SK-N-SH treated with all-trans-retinoic acid at 6 μM for 48 hours (cell line): Measurements from ENCODE around the gene HIVEP3.

Experiments
- ARNTL ChIP-seq: fragments of 450-650 bp; formaldehyde crosslinking; IDR thresholded peaks from 2 replicates; pipeline ENCODE4 v1.5.0; 2020; ENCODE audit warnings: low read depth, mild to moderate bottlenecking, moderate library complexity, borderline replicate concordance
- CSDC2 ChIP-seq: fragments of 250-450 bp; sonication (Bioruptor Pico); IDR thresholded peaks from 2 replicates; pipeline ENCODE4 v1.5.0; 2020; ENCODE audit warnings: mild to moderate bottlenecking, moderate library complexity
- GLIS3 ChIP-seq: fragments of 250-450 bp; sonication (Bioruptor Pico); IDR thresholded peaks from 2 replicates; pipeline ENCODE4 v1.5.0; 2020; ENCODE audit warnings: mild to moderate bottlenecking, moderate library complexity
- ISL1 ChIP-seq: fragments of 250-450 bp; sonication (Bioruptor Pico); IDR thresholded peaks from 2 replicates; pipeline ENCODE4 v2.1.2; 2022; ENCODE audit warnings: mild to moderate bottlenecking, moderate library complexity
- RARB ChIP-seq: fragments of 250-450 bp; sonication (Bioruptor Pico); IDR thresholded peaks from 2 replicates; pipeline ENCODE4 v1.8.0; 2021; ENCODE audit warnings: mild to moderate bottlenecking, moderate library complexity
- TCF4 ChIP-seq: fragments of 250-450 bp; sonication (Bioruptor Pico); IDR thresholded peaks from 2 replicates; pipeline ENCODE4 v1.8.0; 2021; ENCODE audit warnings: mild to moderate bottlenecking, moderate library complexity, borderline replicate concordance
- TOX ChIP-seq: fragments of 250-450 bp; sonication (Bioruptor Pico); IDR thresholded peaks from 2 replicates; pipeline ENCODE4 v1.8.0; 2021; ENCODE audit warnings: mild to moderate bottlenecking, moderate library complexity, borderline replicate concordance
- TF ChIP-seq, protein P1 (sequence below): fragments of 250-450 bp; sonication (Bioruptor Pico); IDR thresholded peaks from 2 replicates; pipeline ENCODE4 v1.8.0; 2020; ENCODE audit warnings: mild to moderate bottlenecking, moderate library complexity, borderline replicate concordance
- TF ChIP-seq, protein P2 (sequence below): fragments of 250-450 bp; sonication (Bioruptor Pico); IDR thresholded peaks from 2 replicates; pipeline ENCODE4 v1.5.0; 2020; ENCODE audit warnings: mild to moderate bottlenecking, moderate library complexity
- TF ChIP-seq, protein P3 (sequence below): fragments of 250-450 bp; sonication (Bioruptor Pico); IDR thresholded peaks from 2 replicates; pipeline ENCODE4 v1.5.1; 2020; ENCODE audit warnings: low read depth, mild to moderate bottlenecking, moderate library complexity
- TF ChIP-seq, protein P4 (sequence below): fragments of 250-450 bp; sonication (Bioruptor Pico); IDR thresholded peaks from 2 replicates; pipeline ENCODE4 v1.8.0; 2021; ENCODE audit warnings: low read depth, mild to moderate bottlenecking, moderate library complexity, borderline replicate concordance

DNA sequence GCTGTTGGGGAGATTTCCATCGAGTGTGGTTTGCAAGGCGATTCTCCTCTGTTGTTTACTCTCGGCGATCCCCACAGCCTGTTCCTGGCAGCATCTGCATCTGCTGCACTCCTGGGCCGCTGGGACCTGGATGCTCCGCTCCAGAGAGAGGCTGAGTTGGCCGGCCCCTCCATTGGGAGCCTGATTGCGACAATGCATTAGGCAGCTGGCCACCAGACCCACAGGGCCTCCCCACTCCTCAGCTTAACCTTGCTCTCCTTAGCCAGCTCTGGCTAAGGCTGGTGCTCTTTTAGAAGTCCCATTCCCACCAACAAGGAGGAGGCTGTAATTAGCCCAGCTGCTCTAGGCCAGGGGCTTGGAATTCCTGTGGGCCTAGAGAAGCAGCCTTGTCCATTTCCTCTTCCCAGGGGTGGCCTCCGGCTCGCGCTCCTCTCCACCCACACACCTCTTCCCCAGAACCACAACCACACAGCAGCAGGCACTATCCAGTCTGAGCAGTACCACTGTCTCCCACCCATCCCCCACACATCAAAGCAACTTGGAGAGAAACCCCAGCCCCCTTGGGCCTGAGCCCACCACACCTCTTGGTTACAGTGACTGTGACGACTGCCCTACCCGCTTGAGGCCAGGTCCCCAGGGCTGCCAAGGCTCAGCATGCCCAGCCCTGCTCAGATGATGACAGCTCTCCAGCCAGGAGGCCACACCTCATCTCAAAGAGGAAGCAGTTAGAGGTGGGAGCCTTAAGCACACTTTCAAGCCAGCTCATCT lies 240.4 kb downstream of the HIVEP3 start:
- TF ChIP-seq TCF4 (no peak), TOX (CRISPR knock-in tag) (no peak), RARB (no peak), GLIS3 (CRISPR knock-in tag) (no peak), CSDC2 (CRISPR knock-in tag) (no peak), ISL1 (CRISPR knock-in tag) (no peak), ARNTL (CRISPR knock-in tag) (no peak)
- TF ChIP-seq, protein P1, sequence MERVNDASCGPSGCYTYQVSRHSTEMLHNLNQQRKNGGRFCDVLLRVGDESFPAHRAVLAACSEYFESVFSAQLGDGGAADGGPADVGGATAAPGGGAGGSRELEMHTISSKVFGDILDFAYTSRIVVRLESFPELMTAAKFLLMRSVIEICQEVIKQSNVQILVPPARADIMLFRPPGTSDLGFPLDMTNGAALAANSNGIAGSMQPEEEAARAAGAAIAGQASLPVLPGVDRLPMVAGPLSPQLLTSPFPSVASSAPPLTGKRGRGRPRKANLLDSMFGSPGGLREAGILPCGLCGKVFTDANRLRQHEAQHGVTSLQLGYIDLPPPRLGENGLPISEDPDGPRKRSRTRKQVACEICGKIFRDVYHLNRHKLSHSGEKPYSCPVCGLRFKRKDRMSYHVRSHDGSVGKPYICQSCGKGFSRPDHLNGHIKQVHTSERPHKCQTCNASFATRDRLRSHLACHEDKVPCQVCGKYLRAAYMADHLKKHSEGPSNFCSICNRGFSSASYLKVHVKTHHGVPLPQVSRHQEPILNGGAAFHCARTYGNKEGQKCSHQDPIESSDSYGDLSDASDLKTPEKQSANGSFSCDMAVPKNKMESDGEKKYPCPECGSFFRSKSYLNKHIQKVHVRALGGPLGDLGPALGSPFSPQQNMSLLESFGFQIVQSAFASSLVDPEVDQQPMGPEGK = no peak
- TF ChIP-seq, protein P2, sequence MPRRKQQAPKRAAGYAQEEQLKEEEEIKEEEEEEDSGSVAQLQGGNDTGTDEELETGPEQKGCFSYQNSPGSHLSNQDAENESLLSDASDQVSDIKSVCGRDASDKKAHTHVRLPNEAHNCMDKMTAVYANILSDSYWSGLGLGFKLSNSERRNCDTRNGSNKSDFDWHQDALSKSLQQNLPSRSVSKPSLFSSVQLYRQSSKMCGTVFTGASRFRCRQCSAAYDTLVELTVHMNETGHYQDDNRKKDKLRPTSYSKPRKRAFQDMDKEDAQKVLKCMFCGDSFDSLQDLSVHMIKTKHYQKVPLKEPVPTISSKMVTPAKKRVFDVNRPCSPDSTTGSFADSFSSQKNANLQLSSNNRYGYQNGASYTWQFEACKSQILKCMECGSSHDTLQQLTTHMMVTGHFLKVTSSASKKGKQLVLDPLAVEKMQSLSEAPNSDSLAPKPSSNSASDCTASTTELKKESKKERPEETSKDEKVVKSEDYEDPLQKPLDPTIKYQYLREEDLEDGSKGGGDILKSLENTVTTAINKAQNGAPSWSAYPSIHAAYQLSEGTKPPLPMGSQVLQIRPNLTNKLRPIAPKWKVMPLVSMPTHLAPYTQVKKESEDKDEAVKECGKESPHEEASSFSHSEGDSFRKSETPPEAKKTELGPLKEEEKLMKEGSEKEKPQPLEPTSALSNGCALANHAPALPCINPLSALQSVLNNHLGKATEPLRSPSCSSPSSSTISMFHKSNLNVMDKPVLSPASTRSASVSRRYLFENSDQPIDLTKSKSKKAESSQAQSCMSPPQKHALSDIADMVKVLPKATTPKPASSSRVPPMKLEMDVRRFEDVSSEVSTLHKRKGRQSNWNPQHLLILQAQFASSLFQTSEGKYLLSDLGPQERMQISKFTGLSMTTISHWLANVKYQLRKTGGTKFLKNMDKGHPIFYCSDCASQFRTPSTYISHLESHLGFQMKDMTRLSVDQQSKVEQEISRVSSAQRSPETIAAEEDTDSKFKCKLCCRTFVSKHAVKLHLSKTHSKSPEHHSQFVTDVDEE = no peak
- TF ChIP-seq, protein P3, sequence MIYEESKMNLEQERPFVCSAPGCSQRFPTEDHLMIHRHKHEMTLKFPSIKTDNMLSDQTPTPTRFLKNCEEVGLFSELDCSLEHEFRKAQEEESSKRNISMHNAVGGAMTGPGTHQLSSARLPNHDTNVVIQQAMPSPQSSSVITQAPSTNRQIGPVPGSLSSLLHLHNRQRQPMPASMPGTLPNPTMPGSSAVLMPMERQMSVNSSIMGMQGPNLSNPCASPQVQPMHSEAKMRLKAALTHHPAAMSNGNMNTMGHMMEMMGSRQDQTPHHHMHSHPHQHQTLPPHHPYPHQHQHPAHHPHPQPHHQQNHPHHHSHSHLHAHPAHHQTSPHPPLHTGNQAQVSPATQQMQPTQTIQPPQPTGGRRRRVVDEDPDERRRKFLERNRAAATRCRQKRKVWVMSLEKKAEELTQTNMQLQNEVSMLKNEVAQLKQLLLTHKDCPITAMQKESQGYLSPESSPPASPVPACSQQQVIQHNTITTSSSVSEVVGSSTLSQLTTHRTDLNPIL = no peak
- TF ChIP-seq, protein P4, sequence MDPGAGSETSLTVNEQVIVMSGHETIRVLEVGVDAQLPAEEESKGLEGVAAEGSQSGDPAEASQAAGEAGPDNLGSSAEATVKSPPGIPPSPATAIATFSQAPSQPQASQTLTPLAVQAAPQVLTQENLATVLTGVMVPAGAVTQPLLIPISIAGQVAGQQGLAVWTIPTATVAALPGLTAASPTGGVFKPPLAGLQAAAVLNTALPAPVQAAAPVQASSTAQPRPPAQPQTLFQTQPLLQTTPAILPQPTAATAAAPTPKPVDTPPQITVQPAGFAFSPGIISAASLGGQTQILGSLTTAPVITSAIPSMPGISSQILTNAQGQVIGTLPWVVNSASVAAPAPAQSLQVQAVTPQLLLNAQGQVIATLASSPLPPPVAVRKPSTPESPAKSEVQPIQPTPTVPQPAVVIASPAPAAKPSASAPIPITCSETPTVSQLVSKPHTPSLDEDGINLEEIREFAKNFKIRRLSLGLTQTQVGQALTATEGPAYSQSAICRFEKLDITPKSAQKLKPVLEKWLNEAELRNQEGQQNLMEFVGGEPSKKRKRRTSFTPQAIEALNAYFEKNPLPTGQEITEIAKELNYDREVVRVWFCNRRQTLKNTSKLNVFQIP = no peak
